Right hindlimb (tissue), 1 donor: Measurements from ENCODE around the gene ELOB.
"Not testable (repeated sequence)": the region's sequence is repeated elsewhere in the genome, so short reads cannot be mapped to it uniquely, and the experiment has no call there.

Experiments
- DNase-seq: peaks from one replicate; pipeline ENCODE4 v3.0.0-alpha.2; 2018

ELOB gene

GRCh38 chr16:2745116-2745890 is 31.8 kb downstream of the ELOB start:
- DNase-seq = no peak

DNA sequence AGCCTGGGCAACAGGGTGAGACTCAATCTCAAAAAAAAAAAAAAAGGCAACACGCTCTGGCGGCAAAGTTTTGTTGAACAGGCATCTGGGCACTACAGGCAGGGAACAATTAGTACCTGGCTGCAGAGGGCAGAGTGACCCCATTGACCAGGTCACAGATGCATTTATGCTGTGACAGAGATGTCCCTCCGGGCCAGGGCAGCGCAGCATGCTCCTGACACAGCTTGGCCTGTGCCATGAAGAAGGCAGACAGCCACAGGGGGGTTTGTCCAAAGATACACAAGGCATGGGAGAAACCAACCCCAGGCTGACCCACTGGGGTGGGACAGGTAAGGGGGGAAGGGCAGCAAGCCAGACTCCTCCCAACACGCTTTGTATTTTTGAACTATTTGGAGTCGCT is 32.4 kb downstream of the ELOB start:
- no peak for DNase-seq

DNA sequence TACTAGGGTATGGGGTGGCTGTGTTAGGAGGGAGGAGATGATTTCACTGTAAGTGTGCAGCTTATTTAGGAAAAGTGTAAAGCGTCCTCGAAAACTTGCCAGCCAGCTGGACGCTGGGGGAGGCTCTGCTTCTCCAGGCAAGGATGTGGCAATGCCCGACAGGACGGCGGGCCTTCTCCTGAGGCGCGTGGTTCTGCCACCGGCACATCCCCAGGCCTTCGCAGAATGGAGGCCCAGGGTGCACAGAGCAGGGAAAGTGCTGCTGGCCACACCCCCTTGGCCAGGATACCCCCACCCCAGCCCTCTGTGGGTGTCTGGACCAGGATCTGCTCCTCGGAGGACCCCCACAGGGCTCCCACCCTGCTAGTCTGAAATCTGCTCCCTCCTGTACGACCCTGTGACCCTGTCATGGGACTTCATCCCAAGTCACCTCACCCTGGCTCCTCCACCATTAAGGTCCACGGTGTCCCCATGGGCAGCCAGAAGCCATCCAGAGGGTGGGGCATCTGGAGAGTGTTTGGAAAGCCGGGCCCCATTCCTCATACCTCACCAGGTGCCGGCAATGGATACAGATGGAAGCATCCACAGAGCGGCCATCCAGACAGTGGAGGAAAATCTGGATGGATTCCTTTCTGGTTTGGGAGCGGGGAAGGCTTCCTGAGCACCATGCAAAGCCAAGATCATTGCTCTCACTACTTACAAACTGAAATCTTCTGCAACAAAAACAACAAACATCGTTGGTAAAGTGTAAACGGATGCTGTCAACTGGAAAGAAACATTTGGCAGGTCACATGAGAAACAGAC is 33.9 kb downstream of the ELOB start:
- no peak for DNase-seq

GRCh38 chr16:2742323-2743006 is 34.6 kb downstream of the ELOB start:
- no peak for DNase-seq

DNA sequence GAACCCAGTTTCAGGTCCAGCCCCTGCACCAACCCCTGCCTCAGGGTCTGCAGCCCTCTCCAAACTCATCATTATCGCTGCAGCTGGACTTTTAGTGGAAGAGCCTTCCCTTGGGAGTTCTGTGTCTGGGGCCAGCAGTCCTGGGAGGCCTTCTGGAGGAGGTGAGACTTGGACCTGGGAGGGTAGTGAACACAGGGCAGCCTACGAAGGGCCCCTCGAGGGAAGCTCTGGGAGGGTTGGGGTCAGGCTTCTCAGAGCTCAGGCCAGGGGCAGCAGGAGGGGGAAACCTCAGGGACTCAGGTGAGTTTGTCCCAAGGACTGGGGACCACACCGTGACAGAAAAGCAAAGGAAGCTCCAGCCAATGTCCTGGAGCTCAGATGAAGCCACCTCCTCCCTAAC is 35.9 kb downstream of the ELOB start:
- no peak for DNase-seq

DNA sequence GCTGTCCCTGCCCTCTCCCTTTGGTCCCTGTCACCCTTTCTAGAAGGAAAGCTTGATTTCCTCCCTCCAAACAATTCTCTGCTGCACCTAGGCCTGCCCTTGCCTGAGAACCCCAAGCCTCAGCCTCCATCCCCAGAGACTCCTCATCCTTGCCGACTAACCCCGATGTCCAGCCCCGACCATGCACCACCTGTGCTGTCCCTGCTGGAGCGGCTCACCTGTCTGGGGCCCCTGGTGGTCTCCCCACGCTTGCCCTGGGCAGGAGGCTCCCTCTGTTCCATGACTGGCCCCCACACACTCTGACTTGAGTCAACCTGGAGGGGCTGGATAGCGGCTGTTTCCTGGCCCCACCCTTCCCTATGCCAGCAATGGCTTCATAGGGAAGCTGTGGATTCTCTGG is 36.6 kb downstream of the ELOB start:
- DNase-seq = no peak

- no peak for DNase-seq
These were observed 37.3 kb downstream of the ELOB start for GRCh38 chr16:2739625-2740430.

DNA sequence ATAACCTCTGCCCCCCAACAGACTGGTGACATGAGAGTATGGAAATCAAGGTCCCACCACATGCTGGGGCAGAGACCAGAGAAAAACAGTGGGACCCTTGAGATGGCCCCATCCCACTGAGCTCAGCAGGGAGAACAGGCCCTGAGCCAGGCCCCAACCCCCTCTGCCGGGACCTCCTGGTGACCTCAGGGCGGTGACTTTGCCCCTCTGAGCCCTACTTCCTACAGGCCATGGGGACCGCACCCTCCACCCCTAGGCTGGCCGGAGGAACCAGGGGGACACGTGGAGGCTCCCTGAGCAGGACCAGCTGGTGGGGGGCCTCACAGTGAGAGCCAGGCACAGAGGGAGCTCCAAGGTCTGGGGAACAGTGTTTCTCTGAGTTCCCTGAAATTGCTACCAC is 38.5 kb downstream of the ELOB start:
- no peak for DNase-seq

DNA sequence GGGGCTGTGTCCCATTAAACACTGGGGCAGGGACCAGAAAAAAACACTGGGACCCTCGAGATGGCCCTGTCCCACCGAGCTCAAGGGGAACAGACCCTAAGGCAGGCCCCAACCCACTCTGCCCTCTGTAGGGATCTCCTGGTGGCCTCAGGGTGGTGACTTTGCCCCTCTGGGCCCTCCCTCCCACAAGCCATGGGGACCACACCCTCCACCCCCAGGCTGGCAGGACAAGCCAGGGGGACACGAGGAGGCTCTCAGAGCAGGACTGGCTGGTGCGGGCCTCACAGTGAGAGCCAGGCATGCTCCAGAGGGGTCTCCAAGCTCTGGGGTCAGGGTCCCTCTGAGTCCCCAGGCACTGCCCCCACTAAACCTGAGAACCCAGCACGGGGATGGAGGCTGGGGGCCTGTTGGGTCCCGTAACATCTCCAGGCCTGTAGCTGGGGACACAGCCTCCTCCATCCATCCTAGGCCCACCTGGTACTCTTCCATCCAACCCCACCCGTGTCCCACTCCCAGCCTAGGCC is 39.1 kb downstream of the ELOB start:
- no peak for DNase-seq

- DNase-seq = no peak
These were observed 39.9 kb downstream of the ELOB start for GRCh38 chr16:2737238-2737605.

GRCh38 chr16:2736476-2737237 is 40.4 kb downstream of the ELOB start:
- DNase-seq = no peak

DNA sequence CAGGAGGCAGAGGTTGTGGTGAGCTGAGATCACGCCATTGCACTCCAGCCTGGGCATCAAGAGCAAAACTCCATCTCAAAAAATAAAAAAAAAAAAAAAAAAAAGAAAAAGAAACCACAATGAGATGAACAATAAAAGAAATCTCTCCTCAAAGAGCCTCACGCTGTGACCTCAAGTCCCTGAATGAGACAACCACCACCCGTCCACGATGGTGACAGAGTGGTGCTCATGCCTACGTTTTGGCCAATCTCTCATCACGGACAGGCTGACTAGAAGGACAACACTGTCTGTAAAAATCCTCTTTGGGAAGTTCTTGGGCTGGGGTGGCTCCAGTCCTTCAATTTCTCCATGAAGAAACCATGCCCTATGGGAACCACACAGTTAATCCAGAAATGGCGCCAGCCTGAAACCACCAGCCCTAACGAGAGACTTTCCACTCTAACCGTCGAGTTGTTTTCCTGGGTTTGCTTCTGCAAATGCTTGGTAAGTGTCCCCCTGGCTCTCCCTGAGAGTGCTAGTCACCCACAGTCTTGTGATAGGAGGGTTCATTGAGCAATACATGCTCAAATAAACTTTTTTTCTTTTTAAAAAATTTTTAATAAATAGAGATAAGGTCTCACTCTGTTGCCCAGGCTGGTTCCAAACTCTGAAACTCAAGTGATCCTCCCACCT is 42.1 kb downstream of the ELOB start:
- no peak for DNase-seq

DNA sequence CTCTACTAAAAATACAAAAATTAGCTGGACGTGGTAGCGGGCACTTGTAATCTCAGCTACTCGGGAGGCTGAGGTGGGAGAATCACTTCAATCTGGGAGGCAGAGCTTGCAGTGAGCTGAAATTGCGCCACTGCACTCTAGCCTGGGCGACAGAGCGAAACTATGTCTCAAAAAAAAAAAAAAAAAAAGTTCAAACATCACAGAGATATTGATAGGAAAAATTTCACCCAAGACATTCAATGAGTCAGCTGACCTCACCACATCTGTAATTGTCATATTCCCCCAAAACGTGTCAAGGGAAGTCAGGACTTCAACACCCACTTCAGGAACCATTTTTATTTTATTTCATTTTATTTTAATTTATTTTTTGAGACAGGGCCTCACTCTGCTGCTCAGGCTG is 49.0 kb downstream of the ELOB start:
- no peak for DNase-seq

DNA sequence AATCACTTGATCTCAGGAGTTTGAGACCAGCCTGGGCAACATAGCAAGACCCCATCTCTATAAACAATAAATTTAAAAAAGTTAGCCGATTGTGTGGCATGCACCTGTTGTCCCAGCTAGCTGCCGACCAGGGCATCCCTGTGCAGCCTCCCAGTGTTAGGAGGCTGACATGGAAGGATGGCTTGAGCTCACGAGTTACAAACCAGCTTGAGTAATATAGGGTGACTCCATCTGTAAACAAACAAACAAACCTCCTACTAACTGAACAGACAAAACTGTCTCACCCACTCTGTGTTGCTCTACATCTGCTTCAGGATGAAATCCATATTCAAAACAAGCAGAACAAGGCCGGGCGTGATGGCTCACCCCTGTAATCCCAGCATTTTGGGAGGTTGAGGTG is 50.2 kb downstream of the ELOB start:
- DNase-seq = no peak

- no peak for DNase-seq
These were observed 52.2 kb downstream of the ELOB start for GRCh38 chr16:2724816-2725348.

GRCh38 chr16:2724088-2724676 is 52.9 kb downstream of the ELOB start:
- no peak for DNase-seq

DNA sequence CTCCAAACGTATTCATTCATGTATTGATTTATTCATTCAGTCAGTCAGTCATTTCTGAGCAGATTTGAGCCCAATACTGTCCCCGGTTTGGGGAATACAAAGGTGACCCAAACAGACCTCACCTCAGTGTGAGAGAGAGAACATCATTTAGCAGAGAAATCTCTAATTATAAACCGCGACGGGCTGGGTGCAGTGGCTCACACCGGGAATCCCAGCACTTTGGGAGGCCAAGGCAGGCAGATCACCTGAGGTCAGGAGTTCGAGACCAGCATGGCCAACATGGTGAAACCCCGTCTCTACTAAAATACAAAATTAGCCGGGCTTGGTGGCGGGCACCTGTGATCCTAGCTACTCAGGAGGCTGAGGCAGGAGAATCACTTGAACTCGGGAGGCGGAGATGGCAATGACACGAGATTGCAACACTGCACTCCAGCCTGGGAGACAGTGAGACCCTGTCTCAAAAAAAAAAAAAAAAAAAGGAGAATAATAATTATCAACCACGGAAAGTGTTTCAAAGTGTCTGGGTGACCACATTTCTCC is 55.4 kb downstream of the ELOB start:
- DNase-seq = not testable (repeated sequence)
